ENCODE measurements around the gene FRMD8.

- TF ChIP-seq, protein P1, sequence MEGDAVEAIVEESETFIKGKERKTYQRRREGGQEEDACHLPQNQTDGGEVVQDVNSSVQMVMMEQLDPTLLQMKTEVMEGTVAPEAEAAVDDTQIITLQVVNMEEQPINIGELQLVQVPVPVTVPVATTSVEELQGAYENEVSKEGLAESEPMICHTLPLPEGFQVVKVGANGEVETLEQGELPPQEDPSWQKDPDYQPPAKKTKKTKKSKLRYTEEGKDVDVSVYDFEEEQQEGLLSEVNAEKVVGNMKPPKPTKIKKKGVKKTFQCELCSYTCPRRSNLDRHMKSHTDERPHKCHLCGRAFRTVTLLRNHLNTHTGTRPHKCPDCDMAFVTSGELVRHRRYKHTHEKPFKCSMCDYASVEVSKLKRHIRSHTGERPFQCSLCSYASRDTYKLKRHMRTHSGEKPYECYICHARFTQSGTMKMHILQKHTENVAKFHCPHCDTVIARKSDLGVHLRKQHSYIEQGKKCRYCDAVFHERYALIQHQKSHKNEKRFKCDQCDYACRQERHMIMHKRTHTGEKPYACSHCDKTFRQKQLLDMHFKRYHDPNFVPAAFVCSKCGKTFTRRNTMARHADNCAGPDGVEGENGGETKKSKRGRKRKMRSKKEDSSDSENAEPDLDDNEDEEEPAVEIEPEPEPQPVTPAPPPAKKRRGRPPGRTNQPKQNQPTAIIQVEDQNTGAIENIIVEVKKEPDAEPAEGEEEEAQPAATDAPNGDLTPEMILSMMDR (IDR thresholded peaks at IDR 0.05) = no peak
- no peak for TF ChIP-seq POLR2A (IDR thresholded peaks at IDR 0.05)
These were observed 6.5 kb downstream of the FRMD8 start for GRCh38 chr11:65392899-65393298.
